T-helper 22 cell (primary cell): ENCODE measurements around the gene KCND3.

Experiments
- DNase-seq: peaks from one replicate; pipeline ENCODE4 v3.0.0-alpha.2; 2020; ENCODE audit warnings: low read depth

The KCND3 gene

DNA sequence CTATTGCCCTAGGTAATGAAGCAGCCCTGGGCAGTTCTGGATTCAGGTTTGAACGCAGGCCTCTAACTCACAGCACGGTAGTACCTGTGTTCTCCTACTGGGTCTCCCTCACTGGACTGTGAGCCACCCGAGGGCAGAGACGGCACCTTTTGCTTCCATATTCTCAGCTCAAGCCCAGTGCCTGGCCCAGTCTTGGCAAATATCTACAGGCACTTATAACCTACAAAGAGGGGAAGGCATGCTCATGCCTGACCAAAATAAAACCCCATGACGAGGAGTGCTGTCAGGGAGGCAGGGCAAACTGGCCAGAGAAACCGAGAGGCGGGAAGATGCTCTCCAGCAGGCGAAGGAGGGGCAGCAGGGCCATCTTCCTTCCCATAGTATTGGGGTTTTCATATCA lies 142.6 kb downstream of the KCND3 start:
- DNase-seq = no peak

DNA sequence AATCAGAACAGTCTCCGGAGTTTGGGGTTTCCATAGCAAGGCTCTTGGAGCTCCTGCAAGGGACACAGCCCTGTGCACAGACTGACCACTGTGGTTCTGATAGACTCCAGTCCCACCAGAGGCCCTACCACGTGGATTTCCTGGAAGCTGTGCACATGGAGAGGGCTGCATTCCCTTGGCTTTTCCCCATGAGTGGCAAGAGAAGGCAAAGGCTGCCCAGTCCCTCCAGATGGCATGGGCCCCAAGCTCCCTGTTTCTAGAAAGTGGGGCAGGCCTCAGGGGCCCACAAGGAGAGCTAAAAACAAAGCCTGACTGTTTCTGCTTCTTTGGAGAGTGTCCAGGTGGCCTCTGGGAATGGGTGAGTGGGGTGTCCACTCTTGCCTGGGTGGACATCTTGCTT lies 146.3 kb downstream of the KCND3 start:
- no peak for DNase-seq

DNA sequence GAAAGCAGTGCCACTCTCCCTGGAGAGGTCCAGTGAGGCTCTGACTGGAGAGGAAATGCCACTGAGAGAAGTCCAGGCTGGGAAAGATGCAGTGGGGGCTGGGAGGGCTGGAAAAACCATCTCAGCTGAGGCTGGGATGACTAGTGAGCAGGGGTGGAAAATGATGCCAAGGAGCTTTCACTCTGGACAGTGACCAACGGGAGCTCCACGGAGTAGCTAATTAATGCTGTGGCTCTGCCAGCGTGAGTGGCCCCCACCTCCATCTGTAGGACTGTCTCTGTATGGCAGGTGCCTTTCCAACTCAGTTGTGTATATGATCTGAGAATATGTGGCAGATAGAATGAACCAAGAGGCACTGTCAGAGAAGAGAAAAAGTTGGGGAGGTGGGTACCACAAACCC lies 147.1 kb downstream of the KCND3 start:
- DNase-seq = no peak

DNA sequence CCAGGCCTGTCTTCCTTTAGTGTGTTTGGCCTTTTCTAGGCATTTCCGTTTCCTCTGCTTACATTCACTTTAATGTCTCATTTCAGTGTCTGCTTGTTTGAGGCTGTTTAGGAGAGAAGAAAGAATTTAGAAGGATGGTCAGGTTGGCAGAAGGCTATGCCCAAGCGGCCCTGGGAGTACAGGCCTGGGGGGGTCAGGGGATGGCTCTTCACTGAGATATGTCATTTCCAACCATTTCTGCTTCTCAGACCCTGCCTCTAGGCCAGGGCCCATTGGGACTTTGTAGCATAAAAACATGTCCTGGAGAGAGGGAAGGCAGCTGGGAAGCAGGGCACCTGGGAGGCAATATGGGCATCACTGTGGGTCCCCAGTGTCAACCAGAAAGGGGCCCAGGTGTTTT lies 147.7 kb downstream of the KCND3 start:
- DNase-seq = no peak

DNA sequence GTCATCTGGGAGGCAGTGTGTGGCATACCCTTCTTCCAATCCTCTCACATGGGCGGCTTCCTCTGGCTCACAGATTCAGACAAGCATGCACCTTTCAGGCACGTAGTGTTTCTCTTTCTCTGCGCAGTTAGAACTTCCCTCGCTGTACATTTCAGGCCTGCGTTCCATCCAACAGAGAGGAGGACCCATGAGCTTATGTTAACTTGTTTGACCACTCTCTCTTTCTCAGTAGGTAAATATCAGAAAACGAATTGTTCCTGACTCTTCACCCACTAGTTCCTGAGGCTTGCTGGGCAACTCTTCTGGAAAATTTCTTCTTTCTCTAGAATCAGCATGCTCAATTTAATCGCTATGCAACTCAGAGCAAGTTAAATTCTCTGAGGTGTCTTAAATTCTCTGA lies 148.3 kb downstream of the KCND3 start:
- no peak for DNase-seq

DNA sequence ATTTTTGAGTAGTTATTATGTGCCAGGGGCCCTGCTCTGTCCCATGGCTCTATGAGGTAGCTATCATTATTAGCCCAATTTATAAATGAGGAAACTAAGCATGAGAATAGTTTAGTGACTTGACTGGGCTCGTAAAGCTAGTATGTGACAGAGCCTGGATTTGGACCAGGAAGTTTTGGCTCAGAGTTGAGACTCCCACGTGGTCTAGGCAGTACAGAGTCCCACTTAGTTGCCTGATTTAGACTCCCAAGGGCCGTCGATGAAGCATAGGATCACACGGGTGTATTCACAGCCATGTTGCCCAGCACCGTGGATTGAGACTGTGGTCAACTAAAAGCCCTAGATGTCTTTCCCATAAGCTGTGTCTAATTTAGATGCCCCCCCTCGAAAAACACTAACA lies 152.1 kb downstream of the KCND3 start:
- no peak for DNase-seq

DNA sequence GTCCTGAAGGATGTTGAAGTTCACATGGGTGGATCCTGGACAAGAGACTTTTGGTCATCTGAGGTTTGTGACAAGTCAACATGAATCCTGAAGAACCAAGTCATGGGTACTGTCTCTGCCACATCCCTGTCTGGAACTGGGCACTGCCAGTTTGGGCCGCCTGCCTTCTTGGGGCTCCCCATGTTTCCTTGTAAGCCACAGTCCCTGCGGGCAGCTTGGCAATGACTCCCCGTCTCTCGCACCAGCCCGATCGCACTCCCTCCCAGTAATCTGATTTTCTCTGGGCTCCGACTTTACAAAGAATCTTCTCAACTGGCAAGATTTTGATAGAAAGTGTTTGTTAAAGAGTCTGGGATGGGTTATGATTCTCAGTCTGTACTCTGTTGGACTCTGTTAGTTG lies 153.4 kb downstream of the KCND3 start:
- DNase-seq = no peak

DNA sequence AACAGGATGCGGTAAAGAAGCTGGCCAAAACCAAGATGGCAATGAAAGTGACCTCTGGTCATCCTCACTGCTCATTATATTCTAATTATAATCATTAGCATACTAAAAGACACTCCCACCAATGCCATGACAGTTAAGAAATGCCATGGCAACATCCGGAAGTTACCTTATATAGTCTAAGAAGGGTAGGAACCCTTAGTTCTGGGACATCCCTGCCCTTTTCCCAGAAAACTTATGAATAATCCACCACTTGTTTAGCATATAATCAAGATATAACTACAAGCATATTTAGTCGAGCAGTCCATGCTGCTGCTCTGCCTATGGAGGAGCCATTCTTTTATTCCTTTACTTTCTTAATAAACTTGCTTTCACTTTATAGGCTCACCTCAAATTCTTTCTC lies 154.0 kb downstream of the KCND3 start:
- no peak for DNase-seq

DNA sequence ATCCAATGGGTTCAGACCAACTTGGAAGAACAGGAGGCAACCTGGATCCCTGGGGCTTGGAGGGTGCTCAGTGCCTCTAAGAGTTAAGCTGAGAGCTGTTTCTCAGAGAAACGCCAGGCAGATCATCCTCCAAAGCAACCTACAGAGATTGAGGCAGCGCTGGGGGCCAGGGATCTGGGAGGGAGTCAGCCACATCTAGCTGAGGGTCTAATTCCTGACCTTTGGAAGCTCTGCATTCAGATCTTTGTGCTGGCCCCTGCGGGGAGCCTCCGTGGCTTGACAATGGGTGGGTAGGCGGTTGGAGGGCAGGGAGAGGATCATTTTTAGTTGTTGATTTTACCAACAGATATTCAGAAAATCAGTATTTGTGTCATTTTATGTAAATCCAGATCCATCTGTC lies 154.5 kb downstream of the KCND3 start:
- DNase-seq = no peak

DNA sequence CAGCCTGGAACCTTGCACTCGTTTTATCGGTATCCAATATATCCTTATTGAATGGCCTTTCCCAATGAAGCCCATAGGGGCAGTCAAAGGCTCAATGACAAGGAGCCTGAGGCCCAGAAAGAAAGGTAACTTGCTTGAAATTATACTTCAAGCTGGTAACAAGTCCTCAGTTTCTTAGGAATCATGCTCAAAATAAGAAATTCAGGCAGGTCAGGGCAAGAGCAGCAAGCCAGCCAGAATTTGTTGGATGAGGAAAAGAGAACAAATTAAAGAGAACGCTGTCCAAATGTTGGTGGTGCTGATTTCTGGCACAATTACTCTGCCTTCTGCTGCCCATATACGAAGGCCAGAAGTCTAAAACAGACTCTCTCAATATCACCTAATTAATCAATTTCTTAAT lies 156.1 kb downstream of the KCND3 start:
- DNase-seq = no peak

DNA sequence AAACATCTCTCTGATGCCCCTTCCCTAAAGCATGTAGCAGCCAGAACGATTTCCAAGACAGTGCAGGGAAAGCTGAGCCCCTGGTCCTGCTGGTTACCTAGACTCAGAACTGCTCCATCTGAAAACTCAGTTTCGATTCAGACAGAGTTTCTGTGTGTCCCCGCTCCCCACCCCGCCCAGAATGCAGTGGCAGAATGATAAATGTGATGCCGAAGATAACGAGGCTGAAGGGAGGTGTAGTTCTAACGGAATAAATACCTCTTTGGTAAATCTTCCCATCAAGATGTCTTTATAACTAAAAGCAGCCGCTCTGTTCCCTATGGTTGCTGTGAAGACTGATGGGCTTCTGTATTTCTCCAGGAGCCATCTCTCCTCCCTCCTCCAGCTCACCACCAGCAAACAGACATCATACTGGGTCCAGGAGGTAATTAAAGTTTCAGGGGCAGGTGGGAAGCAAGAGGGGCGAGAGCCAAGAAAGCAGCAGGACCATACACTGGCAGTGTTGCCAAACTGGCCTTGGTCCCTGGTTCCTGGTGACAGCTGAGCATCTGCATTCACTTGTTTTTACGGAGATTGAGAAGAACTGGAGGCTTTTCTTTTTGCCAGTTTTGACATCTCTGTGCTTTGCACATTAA lies 156.8 kb downstream of the KCND3 start:
- DNase-seq = no peak

DNA sequence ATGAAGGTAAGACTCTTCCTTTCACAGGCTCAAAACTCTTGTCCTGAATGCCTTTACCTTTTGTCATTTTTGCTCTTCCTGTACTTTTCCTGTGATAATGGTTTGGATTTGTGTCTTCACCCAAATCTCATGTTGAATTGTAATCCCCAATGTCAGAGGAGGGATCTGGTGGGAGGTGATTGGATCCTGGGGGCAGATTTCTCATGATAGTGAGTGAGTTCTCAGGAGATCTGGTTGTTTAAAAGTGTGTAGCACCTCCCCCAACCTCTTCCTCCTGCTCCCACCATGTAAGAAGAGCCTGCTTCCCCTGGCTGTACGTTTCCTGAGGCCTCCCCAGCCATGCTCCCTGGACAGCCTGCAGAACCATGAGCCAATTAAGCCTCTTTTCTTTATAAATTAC lies 158.3 kb downstream of the KCND3 start:
- no peak for DNase-seq

DNA sequence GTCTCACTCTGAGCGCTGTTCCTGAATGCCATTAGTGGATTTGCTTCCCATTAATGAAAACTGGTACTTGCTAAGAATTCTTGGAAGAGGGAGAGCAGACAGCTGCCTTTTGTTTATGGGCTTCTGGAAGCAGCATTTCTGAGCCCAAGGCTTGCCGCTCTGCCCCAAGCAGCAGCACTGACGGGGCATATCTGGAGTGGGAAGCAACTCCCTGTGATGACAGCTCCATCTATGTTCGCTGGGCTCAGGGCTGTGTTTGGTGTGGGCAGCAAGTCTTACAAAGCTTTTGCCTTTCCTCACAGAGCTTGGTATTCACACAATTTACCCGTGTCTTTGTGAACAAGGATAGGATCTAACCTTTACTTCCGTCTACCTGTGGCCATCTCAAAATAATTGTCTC lies 161.5 kb downstream of the KCND3 start:
- DNase-seq = no peak

DNA sequence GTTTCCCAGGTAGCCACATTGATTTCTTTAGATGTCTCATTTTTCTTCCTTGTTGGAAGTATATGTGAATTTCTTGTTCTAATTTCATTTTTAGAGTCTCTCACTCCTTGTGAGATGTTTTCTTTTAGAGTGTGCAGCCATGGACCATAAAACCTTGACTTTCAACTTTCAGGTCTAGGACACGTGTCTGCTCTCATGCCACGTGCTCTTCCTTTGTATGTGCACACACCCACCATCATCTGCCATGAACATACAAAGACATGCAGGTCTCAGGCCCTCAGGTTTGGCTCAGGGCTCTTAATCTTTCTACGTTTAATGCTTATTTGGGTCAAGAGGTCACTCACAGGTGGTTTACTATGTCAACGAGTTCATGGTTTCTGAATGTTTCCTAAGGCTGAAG lies 163.2 kb downstream of the KCND3 start:
- no peak for DNase-seq

DNA sequence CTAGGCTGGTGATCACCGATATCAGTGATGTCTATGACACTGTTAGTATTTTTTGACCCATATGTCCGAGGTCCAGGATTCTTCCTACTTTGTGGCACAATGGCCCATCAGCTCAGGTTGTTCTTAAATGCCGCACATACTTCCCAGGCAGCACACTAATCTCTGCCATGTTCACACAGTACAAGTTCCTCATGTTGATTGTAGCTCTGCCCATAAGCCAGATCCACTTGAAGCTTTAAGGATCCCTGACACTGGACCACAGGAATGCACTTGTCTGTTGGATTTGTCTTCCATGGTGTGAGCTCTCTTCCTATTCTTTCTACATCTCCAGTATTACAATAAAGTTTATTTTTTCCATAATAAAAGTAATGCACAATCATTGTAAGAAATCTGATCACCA lies 164.3 kb downstream of the KCND3 start:
- DNase-seq = no peak

DNA sequence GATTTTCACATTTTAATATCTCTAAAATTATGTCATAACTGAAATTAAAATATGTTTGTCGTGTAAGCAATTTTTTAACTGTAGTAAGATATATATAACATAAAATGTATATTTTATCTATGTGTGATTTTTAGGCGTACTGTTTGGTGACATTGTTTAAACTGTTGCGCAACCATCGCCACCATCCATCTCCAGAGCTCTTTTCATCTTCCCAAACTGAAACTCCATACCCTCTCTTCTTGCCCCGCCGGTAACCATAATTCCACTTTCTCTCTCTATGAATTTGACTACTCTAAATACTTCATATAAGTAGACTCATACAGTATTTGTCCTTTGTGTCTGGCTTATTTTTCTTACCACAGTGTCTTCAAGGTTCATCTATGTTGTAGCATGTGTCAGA lies 167.3 kb downstream of the KCND3 start:
- no peak for DNase-seq

DNA sequence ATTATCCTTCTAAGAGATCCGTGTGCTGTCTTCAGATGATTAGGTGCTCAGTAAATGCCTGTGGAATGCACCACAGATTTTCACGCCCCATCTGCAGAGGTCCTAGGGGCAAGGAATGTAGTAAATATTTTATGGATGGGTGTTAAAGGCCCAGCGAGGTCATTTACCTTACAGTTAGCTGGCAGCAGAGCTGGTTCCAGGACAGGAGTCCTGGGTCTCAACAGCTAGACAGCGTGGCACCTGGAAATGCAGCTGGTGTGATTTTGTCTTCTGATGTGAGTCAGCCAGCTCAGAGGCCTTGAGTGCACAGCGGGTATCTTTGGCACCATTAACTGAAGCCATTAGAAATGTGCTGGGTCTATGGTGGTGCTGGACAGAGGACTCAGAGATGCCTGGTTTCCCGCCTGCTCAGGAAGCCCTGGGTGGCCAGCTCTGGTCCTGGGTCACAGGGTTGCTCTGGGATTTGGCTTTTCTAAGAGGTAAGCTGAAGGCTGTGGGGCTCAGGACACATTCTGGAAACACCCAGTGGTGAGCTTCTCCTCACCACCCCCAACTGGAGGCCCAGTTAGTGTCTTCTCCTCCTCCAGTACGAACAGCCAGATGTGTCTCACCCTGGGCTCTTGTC lies 168.2 kb downstream of the KCND3 start:
- DNase-seq = no peak

DNA sequence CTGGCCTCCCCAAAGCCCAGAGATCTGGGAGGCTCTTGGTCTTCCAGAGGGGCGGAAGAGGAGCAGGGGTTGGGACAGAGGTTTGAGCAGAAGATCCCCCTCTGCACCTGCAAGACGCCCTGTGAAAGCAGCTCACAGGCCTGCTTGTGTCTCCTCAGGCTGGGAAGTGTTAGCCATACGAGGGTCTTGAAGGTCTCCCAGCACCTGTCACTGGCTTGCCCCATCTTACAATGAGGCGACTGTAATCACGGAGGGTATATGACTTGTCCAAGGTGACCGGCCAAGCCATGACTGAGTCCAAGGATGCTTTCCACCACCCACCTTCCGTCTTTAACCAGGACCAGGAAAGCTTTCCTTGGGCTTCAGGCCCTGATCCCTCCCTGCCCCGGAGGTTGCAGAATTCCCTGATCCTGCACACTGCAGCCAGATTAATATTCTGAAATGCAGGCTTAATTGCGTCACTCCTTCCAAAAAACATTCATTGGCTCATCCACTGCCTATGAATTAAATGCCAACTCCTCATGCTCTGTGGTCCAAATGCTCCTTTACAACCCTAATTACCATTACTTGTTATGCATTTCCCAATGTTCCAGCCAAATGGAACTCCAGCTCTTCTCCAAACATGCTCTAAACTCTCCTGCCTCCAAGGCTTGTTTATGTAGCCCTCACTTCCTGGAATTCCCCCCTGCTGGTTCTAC lies 169.8 kb downstream of the KCND3 start:
- DNase-seq = no peak

DNA sequence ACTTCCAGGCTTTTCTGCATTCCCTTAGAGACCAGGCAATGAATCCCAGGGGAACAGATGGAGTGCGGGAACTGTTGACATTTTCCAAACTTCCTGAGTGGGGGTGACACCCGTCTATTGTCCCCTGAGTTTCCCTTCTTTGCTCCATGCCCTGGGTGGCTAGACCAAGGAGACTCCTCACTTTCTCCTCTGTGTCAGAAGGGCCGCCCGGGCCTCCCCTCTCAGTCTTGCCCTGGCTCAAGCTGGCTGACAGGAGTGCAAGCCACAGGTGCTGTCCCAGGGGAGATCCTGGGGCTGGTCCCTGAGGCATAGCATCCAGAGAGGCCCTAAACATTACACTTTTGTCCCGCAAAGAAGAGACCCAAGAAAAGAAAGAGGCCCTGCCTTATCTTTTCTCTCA lies 170.9 kb downstream of the KCND3 start:
- DNase-seq = no peak

DNA sequence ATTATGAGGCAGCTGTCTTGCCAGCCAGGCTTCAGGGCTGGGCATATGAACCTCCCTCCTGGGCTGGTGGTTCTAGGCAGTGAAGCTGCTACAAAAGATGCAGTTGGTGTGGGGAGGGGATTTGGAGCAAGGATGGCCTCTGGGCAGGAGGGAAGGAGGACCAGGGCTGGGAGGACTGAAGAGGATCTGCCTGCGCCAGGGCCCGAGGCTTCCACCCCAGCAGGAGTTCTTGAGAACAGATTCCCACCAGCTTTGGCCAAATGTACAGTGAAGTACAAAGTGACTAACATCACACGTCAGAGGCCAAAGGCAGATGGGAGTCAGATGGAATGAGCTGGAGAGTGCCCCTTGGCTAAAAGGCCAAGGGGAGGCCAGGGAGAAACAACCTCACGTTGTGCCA lies 171.4 kb downstream of the KCND3 start:
- DNase-seq = no peak

DNA sequence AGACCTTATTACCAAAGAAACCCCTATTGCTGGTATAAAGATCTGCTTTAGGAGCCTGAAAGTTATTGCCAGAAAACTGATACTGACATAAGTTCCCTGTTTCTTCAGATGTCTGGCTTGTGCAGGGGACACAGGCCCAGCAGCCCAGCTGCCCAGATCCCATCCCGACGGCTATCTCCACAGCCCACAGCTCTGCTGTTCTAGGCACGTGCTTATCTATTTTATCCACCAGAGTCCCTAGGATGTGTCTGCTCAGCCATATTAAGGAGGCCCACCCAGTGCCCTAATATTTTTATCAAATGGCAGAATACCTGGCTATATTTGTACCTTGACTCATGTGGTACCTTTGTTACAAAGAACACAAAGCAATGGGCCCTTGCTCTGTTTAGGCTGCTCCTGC lies 174.8 kb downstream of the KCND3 start:
- no peak for DNase-seq

DNA sequence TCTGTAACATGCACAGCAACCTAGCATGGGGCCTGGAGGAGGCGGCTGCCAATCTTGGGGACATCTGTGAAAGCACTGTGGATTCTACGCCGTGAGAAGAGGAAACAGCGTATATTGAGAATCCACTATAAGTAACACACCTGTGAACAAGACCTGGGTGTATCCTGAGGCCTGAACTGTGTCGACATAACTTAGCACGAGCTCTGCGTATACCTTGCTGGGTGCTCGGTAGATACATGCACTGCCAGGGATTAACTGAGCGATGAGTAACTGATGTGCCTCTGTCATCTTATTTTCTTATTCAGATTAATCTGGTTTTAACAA lies 175.2 kb downstream of the KCND3 start:
- DNase-seq = no peak

DNA sequence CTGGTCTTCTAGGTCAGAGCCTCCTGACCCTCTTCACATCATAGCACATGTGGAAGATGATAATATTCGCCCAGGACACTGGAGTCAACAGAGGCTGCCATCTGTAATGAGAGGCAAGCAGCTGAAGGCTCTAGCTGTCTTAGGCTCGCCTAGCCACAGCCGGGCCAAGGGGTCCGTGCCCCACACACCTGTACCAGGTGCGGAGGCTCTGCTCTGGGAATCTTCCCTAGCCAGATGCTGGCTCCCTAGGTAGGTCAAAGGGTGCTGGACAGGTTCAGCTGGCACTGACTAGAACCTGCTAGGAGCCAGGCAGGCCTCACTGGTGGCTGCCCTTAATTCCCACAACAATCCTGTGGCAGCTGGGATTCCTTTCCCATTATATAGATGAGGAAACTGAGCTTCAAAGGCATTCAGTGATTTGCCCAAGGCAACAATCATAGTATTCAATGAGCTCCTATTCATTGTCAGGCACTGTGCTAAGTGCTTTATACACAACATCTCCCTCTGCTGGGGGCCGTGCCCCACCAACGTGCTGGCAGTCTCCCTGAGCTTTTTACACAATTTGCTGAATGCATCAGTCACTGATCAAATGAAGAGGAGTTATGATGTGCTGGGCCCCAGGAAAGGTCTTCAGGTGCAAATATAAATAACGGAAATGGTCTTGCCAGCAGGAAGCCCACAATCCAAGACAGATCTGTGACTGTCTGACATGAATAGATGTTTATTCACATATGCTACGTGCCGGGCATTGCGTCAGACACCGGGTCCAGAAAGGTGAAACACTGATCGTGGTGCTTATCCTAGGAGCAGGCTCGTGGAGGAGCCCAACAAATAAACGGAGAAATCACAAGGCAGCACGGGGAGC lies 175.8 kb downstream of the KCND3 start:
- no peak for DNase-seq
